Retina (tissue), 1 donor: ENCODE results near the gene PANK4.

ENCODE experiments used
- DNase-seq: peaks from one replicate; pipeline ENCODE4 v3.0.0-alpha.2; 2016

PANK4 gene

DNA sequence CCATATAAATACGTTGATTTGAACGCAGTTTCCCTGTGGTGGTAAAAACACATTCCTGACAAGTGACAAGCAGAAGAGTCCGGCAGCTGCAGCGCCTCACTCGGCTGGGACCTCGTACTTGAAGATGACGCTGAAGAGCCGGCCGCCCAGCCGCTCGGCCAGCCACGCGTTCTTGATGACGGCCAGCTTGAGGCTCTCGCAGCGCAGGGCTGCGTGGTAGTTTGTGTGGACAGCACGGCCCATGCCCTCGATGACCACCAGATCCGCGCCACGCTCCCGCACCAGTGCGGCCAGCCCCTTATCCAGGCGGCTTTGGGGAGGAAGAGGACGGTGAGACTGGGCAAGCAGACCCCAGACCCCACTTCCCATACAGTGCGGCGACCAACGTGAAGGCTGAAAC is 17.6 kb downstream of the PANK4 start:
- DNase-seq = no peak

GRCh38 chr1:2508180-2508579 is 18.2 kb downstream of the PANK4 start:
- no peak for DNase-seq

DNA sequence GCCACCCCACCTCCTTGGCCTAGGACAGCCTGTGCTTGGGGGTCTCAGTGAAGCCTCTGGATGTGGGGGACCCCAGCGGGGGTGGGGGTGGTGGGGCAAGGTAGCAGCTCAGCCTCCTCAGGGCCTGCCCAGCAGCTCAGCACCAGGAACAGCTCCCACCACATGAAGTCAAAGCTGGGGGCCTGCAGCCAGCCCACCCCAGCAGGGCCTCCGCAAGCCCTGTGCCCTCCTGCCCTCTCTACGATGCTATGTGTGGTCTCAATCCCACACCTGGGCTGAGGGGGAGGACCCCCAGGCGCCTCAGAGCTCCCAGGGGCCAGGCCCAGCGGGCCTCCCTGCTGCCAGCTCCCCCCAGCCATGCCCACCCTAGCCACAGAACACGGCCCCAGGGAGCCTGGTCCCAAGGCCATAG is 18.6 kb downstream of the PANK4 start:
- no peak for DNase-seq

- no peak for DNase-seq
Measured at GRCh38 chr1:2506901-2507565, 19.4 kb downstream of the PANK4 start.

GRCh38 chr1:2506007-2506860 is 20.2 kb downstream of the PANK4 start:
- DNase-seq = no peak

GRCh38 chr1:2505461-2505994 is 20.9 kb downstream of the PANK4 start:
- no peak for DNase-seq

- DNase-seq = no peak
Measured at GRCh38 chr1:2504949-2505272, 21.5 kb downstream of the PANK4 start.

DNA sequence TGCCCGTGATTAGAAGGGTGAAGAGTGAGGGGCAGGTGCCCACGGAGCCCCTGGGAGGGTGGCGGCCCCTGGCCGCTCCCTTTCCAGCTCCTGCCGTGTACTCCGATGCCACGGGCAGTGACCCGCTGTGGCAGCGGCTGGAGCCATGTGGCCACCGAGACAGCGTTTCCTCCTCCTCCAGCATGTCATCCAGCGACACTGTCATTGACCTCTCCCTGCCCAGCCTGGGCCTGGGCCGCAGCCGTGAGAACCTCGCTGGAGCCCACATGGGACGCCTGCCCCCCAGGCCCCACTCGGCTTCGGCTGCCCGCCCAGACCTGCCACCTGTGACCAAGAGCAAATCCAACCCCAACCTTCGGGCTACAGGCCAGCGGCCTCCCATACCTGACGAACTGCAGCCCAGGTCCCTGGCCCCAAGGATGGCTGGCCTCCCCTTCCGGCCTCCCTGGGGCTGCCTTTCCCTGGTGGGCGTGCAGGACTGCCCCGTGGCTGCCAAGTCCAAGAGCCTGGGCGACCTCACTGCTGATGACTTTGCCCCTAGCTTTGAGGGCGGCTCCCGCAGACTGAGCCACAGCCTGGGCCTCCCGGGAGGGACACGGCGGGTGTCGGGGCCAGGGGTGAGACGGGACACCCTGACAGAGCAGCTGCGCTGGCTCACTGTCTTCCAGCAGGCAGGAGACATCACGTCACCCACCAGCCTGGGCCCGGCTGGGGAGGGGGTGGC is 22.0 kb downstream of the PANK4 start:
- peak; percentile 62 for DNase-seq

- DNase-seq = no peak
Measured at GRCh38 chr1:2503554-2504224, 22.7 kb downstream of the PANK4 start.

- DNase-seq = no peak
Measured at GRCh38 chr1:2502661-2503553, 23.5 kb downstream of the PANK4 start.

- no peak for DNase-seq
Measured at GRCh38 chr1:2502210-2502609, 24.2 kb downstream of the PANK4 start.

GRCh38 chr1:2501820-2502119 is 24.6 kb downstream of the PANK4 start:
- no peak for DNase-seq

- no peak for DNase-seq
Measured at GRCh38 chr1:2501041-2501819, 25.2 kb downstream of the PANK4 start.

DNA sequence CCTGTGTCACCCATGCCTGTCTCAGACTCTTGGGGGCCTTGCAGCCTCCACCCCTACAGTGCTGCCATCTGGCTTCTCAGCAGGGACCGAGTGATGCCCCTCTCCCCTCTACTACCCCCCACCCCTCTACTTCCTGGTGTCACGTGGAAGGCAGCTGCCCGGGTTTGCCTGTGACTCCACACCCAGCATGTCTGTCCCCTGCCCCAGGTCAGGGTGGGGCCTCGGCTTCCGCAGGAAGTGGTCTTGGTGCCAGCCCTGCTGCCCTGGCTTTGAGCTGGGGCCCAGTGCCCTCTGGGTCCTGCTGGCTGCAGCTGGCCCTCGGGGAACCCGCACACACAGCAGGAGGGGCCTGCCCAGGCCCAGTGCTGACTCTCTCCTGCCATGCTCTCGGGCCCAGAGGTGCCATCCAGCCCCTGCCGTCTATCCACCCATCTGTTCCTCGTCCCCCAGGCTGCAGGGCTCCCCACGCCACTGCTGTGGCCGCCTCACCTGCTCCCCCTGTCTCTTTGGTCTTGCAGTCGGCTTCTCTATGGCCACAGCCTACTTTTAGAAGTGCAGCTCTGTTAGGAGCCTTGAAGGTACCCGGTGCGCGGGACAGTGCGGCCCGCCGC is 26.3 kb downstream of the PANK4 start:
- DNase-seq = no peak

DNA sequence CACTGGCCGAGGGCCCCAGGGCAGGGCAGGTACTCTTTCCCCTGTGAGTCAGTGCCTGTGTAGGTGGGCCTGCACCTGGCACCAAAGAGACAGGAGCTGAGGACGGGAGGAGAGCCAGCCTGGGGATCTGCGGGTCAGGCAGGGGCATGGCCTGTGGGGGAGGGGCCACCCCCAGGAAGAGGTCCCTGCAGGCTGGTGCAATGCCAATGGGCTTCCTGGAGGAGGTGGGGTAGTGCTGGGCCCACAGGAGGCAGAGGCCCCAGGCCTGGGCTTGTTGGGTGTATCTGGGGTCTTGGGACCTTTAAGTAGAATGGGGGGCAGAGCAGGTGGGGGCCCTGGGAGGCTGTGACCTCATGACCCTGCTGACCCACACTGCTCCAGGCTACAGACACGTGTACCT is 27.1 kb downstream of the PANK4 start:
- no peak for DNase-seq

DNA sequence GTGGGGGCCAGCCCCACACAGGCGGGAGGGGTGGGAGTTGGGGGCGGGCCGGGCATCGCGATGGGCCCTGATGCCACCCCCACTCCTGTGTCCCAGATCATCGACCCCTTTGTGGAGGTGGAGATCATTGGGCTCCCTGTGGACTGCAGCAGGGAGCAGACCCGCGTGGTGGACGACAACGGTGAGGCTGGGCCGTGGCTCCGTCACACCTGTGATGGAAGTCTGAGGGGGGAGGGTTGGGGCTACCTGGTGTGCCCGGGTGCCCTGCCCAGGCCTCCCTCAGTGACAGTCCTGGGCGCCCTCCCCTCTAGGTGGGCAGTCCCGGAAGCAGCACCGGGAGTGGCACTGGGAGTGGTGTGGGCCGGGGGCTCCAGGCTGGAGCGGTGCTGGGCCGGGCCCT is 27.7 kb downstream of the PANK4 start:
- DNase-seq = no peak

- no peak for DNase-seq
Measured at GRCh38 chr1:2497891-2498290, 28.5 kb downstream of the PANK4 start.

DNA sequence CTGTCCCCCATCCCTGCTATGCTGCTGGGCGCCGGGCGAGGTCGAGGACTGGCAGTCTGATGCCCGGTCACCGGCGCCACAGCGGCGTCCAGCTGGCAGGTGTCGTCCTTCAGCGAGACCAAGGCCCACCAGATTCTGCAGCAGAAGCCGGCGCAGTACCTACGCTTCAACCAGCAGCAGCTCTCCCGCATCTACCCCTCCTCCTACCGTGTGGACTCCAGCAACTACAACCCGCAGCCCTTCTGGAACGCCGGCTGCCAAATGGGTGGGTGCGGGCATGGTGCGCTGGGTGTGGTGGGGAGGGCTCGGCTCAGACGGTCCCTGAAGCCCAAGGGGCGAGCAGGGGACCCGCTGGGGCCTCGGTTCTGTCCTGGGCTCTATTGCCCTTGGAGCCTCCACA is 29.6 kb downstream of the PANK4 start:
- no peak for DNase-seq

DNA sequence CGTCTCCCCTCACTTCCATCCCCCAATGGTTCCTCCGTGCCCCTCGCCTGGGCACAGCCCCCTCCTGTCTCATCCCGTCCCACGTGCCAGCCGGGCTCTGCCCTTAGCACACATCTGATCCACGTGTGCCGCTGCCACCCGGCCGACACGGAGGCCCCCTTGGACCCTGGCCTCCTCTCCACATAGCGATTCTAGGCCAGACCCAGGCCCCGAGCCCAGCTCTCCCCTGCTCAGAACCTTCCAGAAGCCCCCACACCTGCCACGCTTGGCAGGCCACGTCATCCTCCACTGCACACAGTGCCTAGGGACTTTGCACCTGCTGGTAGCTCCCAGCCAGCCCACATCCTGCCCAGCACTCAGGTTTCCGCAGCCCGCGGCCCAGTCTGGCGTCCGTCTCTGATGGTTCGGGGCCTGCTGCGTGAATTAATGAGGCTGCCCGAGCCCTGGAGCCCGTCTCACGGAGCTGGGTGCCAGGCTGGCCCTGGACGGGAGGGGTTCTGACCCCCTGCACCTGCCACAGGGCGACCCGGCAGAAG is 30.2 kb downstream of the PANK4 start:
- no peak for DNase-seq

GRCh38 chr1:2495546-2495945 is 30.9 kb downstream of the PANK4 start:
- DNase-seq = no peak

GRCh38 chr1:2495026-2495425 is 31.4 kb downstream of the PANK4 start:
- DNase-seq = no peak
